SK-N-DZ (cell line): ENCODE measurements around the gene ANKS6.

Source experiments
- DNase-seq: peaks from one replicate; pipeline ENCODE4 v3.0.0-alpha.2; 2015; ENCODE audit warnings: low spot score

ANKS6 gene

GRCh38 chr9:98791608-98792490, 4.5 kb downstream of the ANKS6 start:
- DNase-seq, result no peak

DNA sequence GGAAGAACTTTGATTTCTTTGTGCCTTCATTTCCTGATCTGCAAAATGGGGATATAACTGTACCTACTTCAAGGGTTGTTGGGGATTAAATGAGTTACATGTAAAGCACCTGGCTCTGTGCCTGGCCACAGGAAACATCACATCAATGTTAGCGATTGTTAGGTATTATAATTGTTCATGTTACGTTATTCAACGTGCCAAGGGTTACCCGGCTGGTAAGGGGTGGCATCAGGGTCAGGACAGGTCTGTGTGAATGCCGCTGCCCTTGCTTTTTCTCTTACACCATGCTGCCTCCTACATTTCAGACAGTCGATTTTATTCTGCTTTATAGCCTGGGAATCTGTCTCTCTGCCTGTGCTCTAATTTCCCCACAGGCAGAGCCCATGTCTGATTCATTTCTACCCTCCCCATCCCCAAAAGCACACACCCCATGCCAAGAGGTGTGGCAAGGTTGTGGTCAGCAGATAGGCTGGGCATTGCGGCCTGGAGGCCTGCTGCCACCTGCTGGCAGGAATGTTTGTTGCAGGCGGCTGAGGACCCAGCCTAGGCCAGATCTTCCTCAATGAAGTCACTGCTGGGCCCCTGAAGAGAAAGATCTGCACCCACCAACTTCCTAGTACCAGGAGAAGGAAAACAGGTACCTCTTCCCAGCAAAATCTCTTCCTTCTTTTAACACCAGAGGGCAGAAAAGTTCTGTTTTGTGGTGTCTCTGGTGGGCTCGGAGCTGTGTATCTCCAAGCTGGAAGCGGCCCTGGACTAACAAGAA, 5.3 kb downstream of the ANKS6 start:
- DNase-seq, result peak; percentile 43

- DNase-seq, result no peak
Measured at GRCh38 chr9:98790134-98790841, 6.1 kb downstream of the ANKS6 start.

- no peak for DNase-seq
Measured at GRCh38 chr9:98789483-98790133, 6.7 kb downstream of the ANKS6 start.

DNA sequence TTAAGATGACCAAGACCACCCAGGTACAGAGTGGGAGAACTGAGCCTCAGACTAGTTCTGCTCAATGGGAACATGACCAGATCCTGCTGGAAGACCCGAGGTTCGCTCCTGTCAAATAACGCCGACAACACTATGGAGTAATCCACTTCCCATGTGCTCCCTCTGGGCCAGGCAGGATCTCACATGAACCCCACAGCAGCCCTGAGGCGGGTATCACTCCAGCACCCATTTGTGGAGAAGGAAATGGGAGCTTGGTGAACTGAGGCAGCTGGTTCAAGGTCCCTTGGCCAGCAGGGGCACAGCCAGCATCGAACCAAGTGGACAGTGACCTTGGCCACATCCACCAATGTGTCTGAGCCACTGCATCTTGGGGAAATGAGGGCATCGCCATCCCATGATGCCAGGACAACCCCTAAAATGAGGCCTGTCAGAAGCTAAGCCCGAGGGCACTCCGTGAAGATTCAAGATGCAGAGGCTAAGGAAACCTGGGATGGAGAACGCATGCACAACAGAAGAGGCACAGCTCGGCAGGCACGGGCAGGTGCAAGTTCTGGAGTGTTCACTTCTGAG, 8.5 kb downstream of the ANKS6 start:
- DNase-seq, result no peak

- DNase-seq, result no peak
Measured at GRCh38 chr9:98786750-98787510, 9.4 kb downstream of the ANKS6 start.

- no peak for DNase-seq
Measured at GRCh38 chr9:98784831-98785806, 11.2 kb downstream of the ANKS6 start.

- DNase-seq, result no peak
Measured at GRCh38 chr9:98783518-98784226, 12.7 kb downstream of the ANKS6 start.

DNA sequence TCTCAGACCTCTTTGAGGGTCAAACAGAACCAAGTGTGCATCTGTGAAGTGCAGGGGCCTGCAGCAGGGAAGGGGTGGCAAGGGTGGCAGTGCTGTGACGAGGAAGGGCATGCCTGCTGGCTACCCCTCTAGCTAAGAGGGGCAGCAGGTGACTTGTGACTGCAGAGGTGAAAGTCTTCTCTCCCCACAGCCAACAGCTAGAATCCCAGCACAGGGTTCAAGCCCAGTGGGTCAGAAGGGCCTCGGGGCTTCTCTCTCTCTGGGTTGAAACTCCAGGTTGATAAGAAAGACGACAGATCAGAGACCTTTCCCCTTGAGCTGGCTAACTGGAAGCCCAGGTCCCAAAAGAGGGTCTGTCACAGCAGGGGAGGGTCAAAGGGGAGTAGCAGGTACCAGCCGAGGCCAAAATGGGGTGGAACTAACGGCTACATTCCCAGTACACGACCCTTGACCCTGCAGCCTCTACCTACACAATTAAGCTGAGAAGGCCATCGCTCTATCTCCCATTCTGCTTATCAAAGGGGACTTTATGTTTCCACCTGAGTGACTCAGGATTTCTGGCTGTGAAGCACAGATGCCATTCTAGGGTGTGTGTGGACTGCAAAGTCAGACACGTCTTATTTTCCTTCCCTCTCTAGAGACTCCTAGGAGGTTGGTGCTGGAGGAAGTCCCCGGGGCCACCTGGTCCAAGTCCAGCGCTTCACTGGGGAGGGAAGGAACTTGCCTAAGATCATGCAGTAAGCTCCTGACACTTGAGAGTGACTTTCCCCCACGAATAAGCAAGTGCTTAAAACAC, 14.6 kb downstream of the ANKS6 start:
- DNase-seq, result no peak

- no peak for DNase-seq
Measured at GRCh38 chr9:98780059-98780749, 16.2 kb downstream of the ANKS6 start.

- DNase-seq, result no peak
Measured at GRCh38 chr9:98778711-98779530, 17.4 kb downstream of the ANKS6 start.

DNA sequence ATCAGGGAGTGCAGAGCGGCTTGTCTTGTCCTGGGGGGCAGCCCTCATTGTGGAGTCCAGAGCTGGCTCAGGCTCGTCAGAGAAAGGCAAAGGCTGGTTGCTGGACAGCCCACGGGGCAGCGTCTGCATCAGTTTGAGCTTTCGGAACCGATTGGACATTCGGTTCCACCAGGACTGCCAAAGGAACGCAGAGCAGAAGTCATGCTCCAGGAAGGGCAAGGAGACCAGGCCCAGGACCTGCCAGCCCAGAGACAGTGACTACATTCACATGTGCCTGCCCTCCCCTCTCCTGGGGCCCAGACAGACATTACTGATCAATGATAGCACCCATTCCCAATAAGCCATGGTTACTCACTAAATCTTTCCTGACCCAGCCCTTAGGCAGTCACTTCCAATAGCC, 18.1 kb downstream of the ANKS6 start:
- no peak for DNase-seq

DNA sequence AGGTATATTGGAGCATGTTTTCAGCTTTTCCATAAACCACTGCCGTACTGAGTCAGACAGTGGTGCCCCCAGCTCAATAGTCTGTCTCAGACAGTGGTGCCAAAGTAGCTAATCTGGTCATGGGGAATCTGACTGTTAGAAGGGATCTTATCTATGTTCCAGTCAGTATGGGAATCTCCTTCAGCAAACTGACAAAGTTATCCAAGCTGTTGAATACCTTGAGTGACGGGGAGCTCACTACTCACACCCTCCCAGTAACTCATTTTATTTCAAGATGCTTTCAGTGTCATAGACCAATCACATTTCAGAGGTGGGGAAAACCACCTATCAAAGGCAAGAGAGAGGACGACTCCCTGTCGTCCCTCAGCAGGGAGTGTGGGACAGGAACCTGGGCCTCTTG, 18.7 kb downstream of the ANKS6 start:
- DNase-seq, result no peak

DNA sequence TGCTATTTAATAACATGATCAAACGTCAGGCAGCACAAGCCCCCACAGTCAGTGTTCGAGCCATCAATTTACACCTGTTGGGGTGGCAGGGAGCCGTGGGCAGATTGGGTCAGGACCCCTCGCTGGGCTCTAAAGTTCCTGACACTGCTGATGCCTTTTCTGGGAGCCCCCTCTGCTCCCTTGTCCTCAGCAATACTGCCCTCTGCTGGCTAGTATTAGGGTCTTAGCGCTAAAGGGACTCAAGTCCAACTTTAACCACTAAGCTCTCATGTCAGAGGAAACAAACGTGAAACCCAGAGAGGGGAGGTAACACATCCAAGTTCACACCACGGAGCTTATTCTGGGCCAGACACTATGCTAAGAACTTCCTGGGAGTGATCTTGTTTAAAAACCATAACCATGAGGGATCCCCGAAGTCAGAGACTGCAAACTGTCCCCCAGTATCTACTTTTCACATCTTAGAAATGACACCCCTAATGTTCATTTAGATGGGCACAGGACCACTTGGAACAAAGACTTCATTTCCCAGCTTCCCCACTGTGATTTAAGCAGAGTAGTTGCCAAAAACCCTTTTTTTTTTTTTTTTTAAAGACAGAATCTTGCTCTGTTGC, 20.4 kb downstream of the ANKS6 start:
- DNase-seq, result peak; percentile 66

- no peak for DNase-seq
Measured at GRCh38 chr9:98774746-98775145, 21.6 kb downstream of the ANKS6 start.

DNA sequence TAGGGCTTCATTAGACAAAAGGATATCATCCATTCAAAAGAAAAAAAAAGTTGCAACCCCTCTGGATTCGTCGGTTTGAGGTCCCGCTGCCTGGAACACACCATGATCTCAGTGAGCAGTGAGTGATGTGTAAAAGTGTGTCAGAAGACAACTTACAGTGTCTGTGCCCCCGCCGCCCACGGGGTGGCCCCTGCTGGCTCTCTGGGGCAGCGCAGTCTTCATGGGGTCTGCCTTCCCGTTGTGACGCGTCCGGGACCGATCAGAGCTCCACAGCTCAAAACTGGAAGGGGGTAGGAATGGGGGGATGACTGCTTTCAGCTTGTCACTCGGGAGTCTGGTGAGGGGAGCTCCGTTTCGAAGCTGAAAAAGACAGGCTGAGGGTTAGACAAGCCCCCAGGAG, 22.6 kb downstream of the ANKS6 start:
- no peak for DNase-seq
